ENCODE results near the gene ATXN7.

ATXN7 gene

GRCh38 chr3:63863150-63864007 is at the start of gene ATXN7, which contains the start of gene THOC7:
Gene ATXN7 (plus strand): TSS chr3:63863867. CDS start chr3:63912599, 48,732 bp downstream.
Gene THOC7 (minus strand): TSS chr3:63863805. CDS start chr3:63863790, 15 bp downstream.
- H3K36me3 ChIP-seq (ENCODE audit: control insufficient read depth in 2 of 2, insufficient read depth in 2 of 2, low read length in 2 of 2) = no peaks in the 10 kb centered on the region
- H3K9me3 ChIP-seq (ENCODE audit: control insufficient read depth in 2 of 2, low read length in 2 of 2) = no peaks in the 10 kb centered on the region
- H3K9ac ChIP-seq (ENCODE audit: low read length in 2 of 2) = peak within 1 kb of the TSS; percentile 86 to 87
- H3K4me1 ChIP-seq (ENCODE audit: control insufficient read depth, insufficient read depth, low read length) = peaks cover 10% of the 10 kb centered on the region
- peak within 1 kb of the TSS; percentile 76 to 86 for H3K4me3 ChIP-seq (ENCODE audit: low read length in 2 of 2)
- H3K27me3 ChIP-seq (ENCODE audit: control insufficient read depth in 1 of 2, insufficient read depth in 2 of 2, low read length in 2 of 2) = no peaks in the 10 kb centered on the region
- peak within 1 kb of the TSS; percentile 46 for H3K27ac ChIP-seq (ENCODE audit: low read length)

GRCh38 chr3:63814237-63814636 is 49.4 kb upstream of the ATXN7 start:
- no peak overlapping the region for H3K27ac ChIP-seq (ENCODE audit: low read length)
- H3K4me3 ChIP-seq (ENCODE audit: low read length in 2 of 2) = no peak overlapping the region
- H3K4me1 ChIP-seq (ENCODE audit: control insufficient read depth, insufficient read depth, low read length) = no peaks in the 10 kb centered on the region
- no peaks in the 10 kb centered on the region for H3K9me3 ChIP-seq (ENCODE audit: control insufficient read depth in 2 of 2, low read length in 2 of 2)
- no peaks in the 10 kb centered on the region for H3K27me3 ChIP-seq (ENCODE audit: control insufficient read depth in 1 of 2, insufficient read depth in 2 of 2, low read length in 2 of 2)
- no peak overlapping the region for H3K9ac ChIP-seq (ENCODE audit: low read length in 2 of 2)
- H3K36me3 ChIP-seq (ENCODE audit: control insufficient read depth in 2 of 2, insufficient read depth in 2 of 2, low read length in 2 of 2) = no peaks in the 10 kb centered on the region

- Histone ChIP-seq H3K4me1 (ENCODE audit: control insufficient read depth, insufficient read depth, low read length) (no peaks in the 10 kb centered on the region), H3K27ac (ENCODE audit: low read length) (no peak overlapping the region), H3K4me3 (ENCODE audit: low read length in 2 of 2) (no peak overlapping the region), H3K36me3 (ENCODE audit: control insufficient read depth in 2 of 2, insufficient read depth in 2 of 2, low read length in 2 of 2) (no peaks in the 10 kb centered on the region), H3K9ac (ENCODE audit: low read length in 2 of 2) (no peak overlapping the region), H3K27me3 (ENCODE audit: control insufficient read depth in 1 of 2, insufficient read depth in 2 of 2, low read length in 2 of 2) (no peaks in the 10 kb centered on the region), H3K9me3 (ENCODE audit: control insufficient read depth in 2 of 2, low read length in 2 of 2) (no peaks in the 10 kb centered on the region)
Measured at GRCh38 chr3:63817225-63817624, 46.4 kb upstream of the ATXN7 start.

- no peaks in the 10 kb centered on the region for H3K9me3 ChIP-seq (ENCODE audit: control insufficient read depth in 2 of 2, low read length in 2 of 2)
- peak overlapping the region in 1 of 2 donors; percentile 23 for H3K4me3 ChIP-seq (ENCODE audit: low read length in 2 of 2)
- H3K9ac ChIP-seq (ENCODE audit: low read length in 2 of 2) = no peak overlapping the region
- H3K27me3 ChIP-seq (ENCODE audit: control insufficient read depth in 1 of 2, insufficient read depth in 2 of 2, low read length in 2 of 2) = no peaks in the 10 kb centered on the region
- H3K4me1 ChIP-seq (ENCODE audit: control insufficient read depth, insufficient read depth, low read length) = no peaks in the 10 kb centered on the region
- H3K36me3 ChIP-seq (ENCODE audit: control insufficient read depth in 2 of 2, insufficient read depth in 2 of 2, low read length in 2 of 2) = no peaks in the 10 kb centered on the region
- H3K27ac ChIP-seq (ENCODE audit: low read length) = no peak overlapping the region
Measured at GRCh38 chr3:63818282-63819150, 45.2 kb upstream of the ATXN7 start.

- peak within 1 kb of the TSS in 1 of 2 donors; percentile 23 for H3K4me3 ChIP-seq (ENCODE audit: low read length in 2 of 2)
- H3K4me1 ChIP-seq (ENCODE audit: control insufficient read depth, insufficient read depth, low read length) = no peaks in the 10 kb centered on the region
- H3K27ac ChIP-seq (ENCODE audit: low read length) = no peak within 1 kb of the TSS
- H3K9me3 ChIP-seq (ENCODE audit: control insufficient read depth in 2 of 2, low read length in 2 of 2) = no peaks in the 10 kb centered on the region
- H3K36me3 ChIP-seq (ENCODE audit: control insufficient read depth in 2 of 2, insufficient read depth in 2 of 2, low read length in 2 of 2) = no peaks in the 10 kb centered on the region
- H3K9ac ChIP-seq (ENCODE audit: low read length in 2 of 2) = no peak within 1 kb of the TSS
- no peaks in the 10 kb centered on the region for H3K27me3 ChIP-seq (ENCODE audit: control insufficient read depth in 1 of 2, insufficient read depth in 2 of 2, low read length in 2 of 2)
Measured at GRCh38 chr3:63819151-63819398, 44.6 kb upstream of the ATXN7 start, which contains the start of gene C3orf49. Gene C3orf49 (plus strand): TSS chr3:63819299. CDS start chr3:63819472, 173 bp downstream.

GRCh38 chr3:63824309-63824708 is 39.4 kb upstream of the ATXN7 start:
- H3K27me3 ChIP-seq (ENCODE audit: control insufficient read depth in 1 of 2, insufficient read depth in 2 of 2, low read length in 2 of 2) = no peaks in the 10 kb centered on the region
- H3K9ac ChIP-seq (ENCODE audit: low read length in 2 of 2) = no peak overlapping the region
- H3K9me3 ChIP-seq (ENCODE audit: control insufficient read depth in 2 of 2, low read length in 2 of 2) = no peaks in the 10 kb centered on the region
- H3K4me1 ChIP-seq (ENCODE audit: control insufficient read depth, insufficient read depth, low read length) = no peaks in the 10 kb centered on the region
- no peak overlapping the region for H3K27ac ChIP-seq (ENCODE audit: low read length)
- peaks cover 2 to 9% of the 10 kb centered on the region in 2 donors for H3K36me3 ChIP-seq (ENCODE audit: control insufficient read depth in 2 of 2, insufficient read depth in 2 of 2, low read length in 2 of 2)
- no peak overlapping the region for H3K4me3 ChIP-seq (ENCODE audit: low read length in 2 of 2)

GRCh38 chr3:63830526-63830925 is 33.1 kb upstream of the ATXN7 start:
- Histone ChIP-seq H3K4me1 (ENCODE audit: control insufficient read depth, insufficient read depth, low read length) (no peaks in the 10 kb centered on the region), H3K27ac (ENCODE audit: low read length) (no peak overlapping the region), H3K4me3 (ENCODE audit: low read length in 2 of 2) (no peak overlapping the region), H3K27me3 (ENCODE audit: control insufficient read depth in 1 of 2, insufficient read depth in 2 of 2, low read length in 2 of 2) (no peaks in the 10 kb centered on the region), H3K9me3 (ENCODE audit: control insufficient read depth in 2 of 2, low read length in 2 of 2) (no peaks in the 10 kb centered on the region), H3K9ac (ENCODE audit: low read length in 2 of 2) (no peak overlapping the region), H3K36me3 (ENCODE audit: control insufficient read depth in 2 of 2, insufficient read depth in 2 of 2, low read length in 2 of 2) (peaks cover 11 to 26% of the 10 kb centered on the region in 2 donors)

- Histone ChIP-seq H3K36me3 (ENCODE audit: control insufficient read depth in 2 of 2, insufficient read depth in 2 of 2, low read length in 2 of 2) (peaks cover 9 to 22% of the 10 kb centered on the region in 2 donors), H3K9me3 (ENCODE audit: control insufficient read depth in 2 of 2, low read length in 2 of 2) (no peaks in the 10 kb centered on the region), H3K4me1 (ENCODE audit: control insufficient read depth, insufficient read depth, low read length) (no peaks in the 10 kb centered on the region), H3K27me3 (ENCODE audit: control insufficient read depth in 1 of 2, insufficient read depth in 2 of 2, low read length in 2 of 2) (no peaks in the 10 kb centered on the region), H3K27ac (ENCODE audit: low read length) (no peak overlapping the region), H3K4me3 (ENCODE audit: low read length in 2 of 2) (no peak overlapping the region), H3K9ac (ENCODE audit: low read length in 2 of 2) (no peak overlapping the region)
Measured at GRCh38 chr3:63832395-63832794, 31.3 kb upstream of the ATXN7 start.

GRCh38 chr3:63841704-63842103 is 22.0 kb upstream of the ATXN7 start:
- H3K9me3 ChIP-seq (ENCODE audit: control insufficient read depth in 2 of 2, low read length in 2 of 2) = no peaks in the 10 kb centered on the region
- no peak overlapping the region for H3K27ac ChIP-seq (ENCODE audit: low read length)
- no peaks in the 10 kb centered on the region for H3K36me3 ChIP-seq (ENCODE audit: control insufficient read depth in 2 of 2, insufficient read depth in 2 of 2, low read length in 2 of 2)
- H3K4me1 ChIP-seq (ENCODE audit: control insufficient read depth, insufficient read depth, low read length) = no peaks in the 10 kb centered on the region
- no peak overlapping the region for H3K4me3 ChIP-seq (ENCODE audit: low read length in 2 of 2)
- H3K27me3 ChIP-seq (ENCODE audit: control insufficient read depth in 1 of 2, insufficient read depth in 2 of 2, low read length in 2 of 2) = no peaks in the 10 kb centered on the region
- H3K9ac ChIP-seq (ENCODE audit: low read length in 2 of 2) = no peak overlapping the region

GRCh38 chr3:63842127-63842526 is 21.5 kb upstream of the ATXN7 start:
- H3K4me1 ChIP-seq (ENCODE audit: control insufficient read depth, insufficient read depth, low read length) = no peaks in the 10 kb centered on the region
- no peaks in the 10 kb centered on the region for H3K27me3 ChIP-seq (ENCODE audit: control insufficient read depth in 1 of 2, insufficient read depth in 2 of 2, low read length in 2 of 2)
- no peak overlapping the region for H3K27ac ChIP-seq (ENCODE audit: low read length)
- no peaks in the 10 kb centered on the region for H3K9me3 ChIP-seq (ENCODE audit: control insufficient read depth in 2 of 2, low read length in 2 of 2)
- H3K36me3 ChIP-seq (ENCODE audit: control insufficient read depth in 2 of 2, insufficient read depth in 2 of 2, low read length in 2 of 2) = no peaks in the 10 kb centered on the region
- H3K9ac ChIP-seq (ENCODE audit: low read length in 2 of 2) = no peak overlapping the region
- H3K4me3 ChIP-seq (ENCODE audit: low read length in 2 of 2) = no peak overlapping the region

All from stomach smooth muscle (tissue), 2 donors.